ENCODE results near the gene ANKHD1. TPM values are rescaled to one million over a fixed set of nuclear protein-coding genes. Genes with fewer than 3 reads are reported as not detected.

The ANKHD1 gene
- polyA plus RNA-seq, 3 donors = 29.0 to 110 (median 43.6) TPM

DNA sequence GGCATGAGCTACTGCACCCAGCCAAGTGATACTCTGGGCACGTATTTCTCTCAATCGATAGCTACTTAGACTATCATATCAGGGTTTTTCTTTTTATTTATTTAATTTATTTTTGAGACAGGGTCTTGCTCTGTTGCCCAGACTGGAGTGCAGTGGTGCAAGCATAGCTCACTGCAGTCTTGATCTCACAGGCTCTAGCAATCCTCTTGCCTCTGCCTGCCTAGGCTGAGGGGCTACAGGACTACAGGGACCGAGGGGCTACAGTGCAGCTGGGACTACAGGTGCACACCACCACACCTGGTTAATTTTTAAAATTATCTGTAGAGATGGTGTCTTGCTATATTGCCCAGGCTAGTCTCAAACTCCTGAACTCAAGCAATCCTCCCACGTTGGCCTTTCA, 20.3 kb upstream of the ANKHD1 start:
- TF ChIP-seq, protein P1, sequence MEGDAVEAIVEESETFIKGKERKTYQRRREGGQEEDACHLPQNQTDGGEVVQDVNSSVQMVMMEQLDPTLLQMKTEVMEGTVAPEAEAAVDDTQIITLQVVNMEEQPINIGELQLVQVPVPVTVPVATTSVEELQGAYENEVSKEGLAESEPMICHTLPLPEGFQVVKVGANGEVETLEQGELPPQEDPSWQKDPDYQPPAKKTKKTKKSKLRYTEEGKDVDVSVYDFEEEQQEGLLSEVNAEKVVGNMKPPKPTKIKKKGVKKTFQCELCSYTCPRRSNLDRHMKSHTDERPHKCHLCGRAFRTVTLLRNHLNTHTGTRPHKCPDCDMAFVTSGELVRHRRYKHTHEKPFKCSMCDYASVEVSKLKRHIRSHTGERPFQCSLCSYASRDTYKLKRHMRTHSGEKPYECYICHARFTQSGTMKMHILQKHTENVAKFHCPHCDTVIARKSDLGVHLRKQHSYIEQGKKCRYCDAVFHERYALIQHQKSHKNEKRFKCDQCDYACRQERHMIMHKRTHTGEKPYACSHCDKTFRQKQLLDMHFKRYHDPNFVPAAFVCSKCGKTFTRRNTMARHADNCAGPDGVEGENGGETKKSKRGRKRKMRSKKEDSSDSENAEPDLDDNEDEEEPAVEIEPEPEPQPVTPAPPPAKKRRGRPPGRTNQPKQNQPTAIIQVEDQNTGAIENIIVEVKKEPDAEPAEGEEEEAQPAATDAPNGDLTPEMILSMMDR (IDR thresholded peaks at IDR 0.05) = no peak
- Histone ChIP-seq H4K20me1 (ENCODE audit: insufficient read depth, low read length) (no peaks in the 10 kb centered on the region), H3K4me3 (replicated peaks in 1 of 3; ENCODE audit: low read depth in 2 of 3, low read length in 3 of 3) (no peak overlapping the region), H3K4me2 (replicated peaks; ENCODE audit: extremely low read depth, low read length, poor library complexity, severe bottlenecking) (no peak overlapping the region), H2AFZ (ENCODE audit: insufficient read depth, low read depth, low read length, poor library complexity, severe bottlenecking) (no peak overlapping the region), H3K9ac (ENCODE audit: insufficient read depth, low read length, poor library complexity, severe bottlenecking) (no peak overlapping the region), H3K36me3 (replicated peaks in 1 of 2; ENCODE audit: control insufficient read depth in 1 of 2, insufficient read depth in 2 of 2, low read length in 2 of 2) (no peaks in the 10 kb centered on the region), H3K27ac (ENCODE audit: low read depth in 1 of 2, low read length in 2 of 2) (no peak overlapping the region), H3K4me1 (ENCODE audit: control insufficient read depth in 1 of 2, insufficient read depth in 2 of 2, low read length in 2 of 2) (peaks cover 0 to 6% of the 10 kb centered on the region in 2 donors), H3K9me3 (replicated peaks in 1 of 2; ENCODE audit: control insufficient read depth in 1 of 2, insufficient read depth in 1 of 2, low read length in 2 of 2) (no peaks in the 10 kb centered on the region), H3K27me3 (ENCODE audit: control insufficient read depth in 2 of 2, insufficient read depth in 2 of 2, low read length in 2 of 2) (no peaks in the 10 kb centered on the region), H3K79me2 (ENCODE audit: insufficient read depth, low read length) (no peaks in the 10 kb centered on the region)
- Mint-ChIP-seq H3K4me3 (no peak overlapping the region), H3K27me3 (ENCODE audit: low read depth in 3 of 3) (no peaks in the 10 kb centered on the region), H3K9me3 (peaks cover 0 to 7% (median 2%) of the 10 kb centered on the region in 7 donors), H3K27ac (no peak overlapping the region), H3K4me1 (peaks cover 5% of the 10 kb centered on the region), H3K36me3 (no peaks in the 10 kb centered on the region)
- no peak for DNase-seq
- WGBS (ENCODE audit: insufficient coverage) = no CpG with 5 or more reads among the region's 4 CpGs
- intact Hi-C loops (cut with micrococcal nuclease) = no loop called here

DNA sequence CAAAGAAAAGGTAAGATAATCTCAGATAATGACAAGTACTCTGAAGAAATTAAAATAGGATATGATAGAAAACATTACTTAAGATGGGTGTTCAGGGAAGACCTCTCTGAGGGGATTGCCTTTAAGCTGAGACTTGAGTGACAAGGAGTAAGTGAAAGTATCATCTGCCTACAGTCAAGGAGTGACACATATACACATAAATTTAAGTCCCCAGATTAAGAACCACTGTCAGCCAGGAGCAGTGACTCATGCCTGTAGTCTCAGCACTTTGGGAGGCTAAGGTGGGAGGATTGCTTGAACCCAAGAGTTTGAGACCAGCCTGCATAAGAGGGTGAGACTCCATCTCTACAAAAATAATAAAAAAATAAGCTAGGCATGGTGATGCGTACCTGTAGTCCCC, 19.7 kb upstream of the ANKHD1 start:
- no peaks in the 10 kb centered on the region for H3K36me3 ChIP-seq (replicated peaks in 1 of 2; ENCODE audit: control insufficient read depth in 1 of 2, insufficient read depth in 2 of 2, low read length in 2 of 2)
- Mint-ChIP-seq H3K27me3 (ENCODE audit: low read depth in 3 of 3) (no peaks in the 10 kb centered on the region), H3K36me3 (no peaks in the 10 kb centered on the region), H3K9me3 (peaks cover 0 to 7% (median 2%) of the 10 kb centered on the region in 7 donors), H3K4me1 (peaks cover 5% of the 10 kb centered on the region), H3K4me3 (no peak overlapping the region), H3K27ac (no peak overlapping the region)
- no peak overlapping the region for H3K4me3 ChIP-seq (replicated peaks in 1 of 3; ENCODE audit: low read depth in 2 of 3, low read length in 3 of 3)
- no peak for DNase-seq
- no CpG with 5 or more reads among the region's 1 CpG for WGBS (ENCODE audit: insufficient coverage)
- TF ChIP-seq, protein P1 (IDR thresholded peaks at IDR 0.05) = no peak
- no peak overlapping the region for H2AFZ ChIP-seq (ENCODE audit: insufficient read depth, low read depth, low read length, poor library complexity, severe bottlenecking)
- no peaks in the 10 kb centered on the region for H3K9me3 ChIP-seq (replicated peaks in 1 of 2; ENCODE audit: control insufficient read depth in 1 of 2, insufficient read depth in 1 of 2, low read length in 2 of 2)
- no peak overlapping the region for H3K4me2 ChIP-seq (replicated peaks; ENCODE audit: extremely low read depth, low read length, poor library complexity, severe bottlenecking)
- H3K4me1 ChIP-seq (ENCODE audit: control insufficient read depth in 1 of 2, insufficient read depth in 2 of 2, low read length in 2 of 2) = peaks cover 0 to 6% of the 10 kb centered on the region in 2 donors
- no peak overlapping the region for H3K9ac ChIP-seq (ENCODE audit: insufficient read depth, low read length, poor library complexity, severe bottlenecking)
- H3K27ac ChIP-seq (ENCODE audit: low read depth in 1 of 2, low read length in 2 of 2) = no peak overlapping the region
- no peaks in the 10 kb centered on the region for H3K27me3 ChIP-seq (ENCODE audit: control insufficient read depth in 2 of 2, insufficient read depth in 2 of 2, low read length in 2 of 2)
- H4K20me1 ChIP-seq (ENCODE audit: insufficient read depth, low read length) = no peaks in the 10 kb centered on the region
- intact Hi-C loops (cut with micrococcal nuclease) = no loop called here
- no peaks in the 10 kb centered on the region for H3K79me2 ChIP-seq (ENCODE audit: insufficient read depth, low read length)

Data from CD14-positive monocyte (primary cell).